ENCODE results near the gene RICTOR.

- TF ChIP-seq POLR2AphosphoS5 (IDR thresholded peaks at IDR 0.05; ENCODE audit: insufficient read depth, low read depth, low read length) = peak; percentile 56
- TF ChIP-seq CTCF (IDR thresholded peaks at IDR 0.05; ENCODE audit: extremely low read depth in 1 of 2, insufficient read depth in 1 of 2, low read depth in 1 of 2, low read length in 2 of 2) = no peak
- TF ChIP-seq POLR2A (IDR thresholded peaks at IDR 0.05; ENCODE audit: low read depth, low read length) = no peak
- TF ChIP-seq EZH2 (IDR thresholded peaks at IDR 0.05; ENCODE audit: borderline replicate concordance, low read depth, low read length, severe bottlenecking) = no peak
- TF ChIP-seq GATA2 (IDR thresholded peaks at IDR 0.05; ENCODE audit: insufficient read depth, insufficient read length, low read depth, low read length) = peak; percentile 99
- TF ChIP-seq, protein P1, sequence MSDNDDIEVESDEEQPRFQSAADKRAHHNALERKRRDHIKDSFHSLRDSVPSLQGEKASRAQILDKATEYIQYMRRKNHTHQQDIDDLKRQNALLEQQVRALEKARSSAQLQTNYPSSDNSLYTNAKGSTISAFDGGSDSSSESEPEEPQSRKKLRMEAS (IDR thresholded peaks at IDR 0.05; ENCODE audit: insufficient read depth, insufficient read length) = no peak
- peak; percentile 89 for TF ChIP-seq JUN (IDR thresholded peaks at IDR 0.05; ENCODE audit: borderline replicate concordance, insufficient read depth, insufficient read length, low read depth)
- TF ChIP-seq MYC (IDR thresholded peaks at IDR 0.05; ENCODE audit: low read depth, low read length) = no peak
Observed at GRCh38 chr5:39117401-39117800, 43.2 kb upstream of the RICTOR start.
